ENCODE measurements around the gene RNF167.
A peak's percentile ranks its signal among the peaks of the same experiment; 100 is the strongest.
"Not testable (repeated sequence)": the region's sequence is repeated elsewhere in the genome, so short reads cannot be mapped to it uniquely, and the experiment has no call there.

The RNF167 gene

DNA sequence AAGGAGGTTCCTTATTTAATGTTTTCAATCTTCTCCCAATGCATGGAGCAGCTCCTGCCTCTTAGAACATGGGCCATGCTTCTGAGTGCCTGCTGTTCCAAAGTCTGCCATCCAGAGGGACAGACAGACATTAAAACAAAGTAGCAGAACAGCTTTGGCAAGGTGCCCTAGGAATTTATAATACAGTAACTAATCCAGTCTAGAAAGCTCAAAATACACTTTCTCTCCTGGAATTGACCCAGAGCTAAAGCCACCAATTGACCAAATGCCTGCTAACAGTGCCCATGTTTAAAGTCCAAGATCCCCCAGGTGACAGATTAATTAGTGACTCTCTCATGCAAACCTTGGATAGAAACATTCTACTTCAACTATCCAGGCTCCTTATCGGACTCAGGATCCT lies 26.1 kb upstream of the RNF167 start:
- Mint-ChIP-seq H3K27me3 (no peaks in the 10 kb centered on the region), H3K27ac (ENCODE audit: low read depth) (no peak overlapping the region), H3K4me1 (no peaks in the 10 kb centered on the region), H3K9me3 (no peaks in the 10 kb centered on the region), H3K36me3 (ENCODE audit: insufficient read depth) (no peaks in the 10 kb centered on the region), H3K4me3 (no peak overlapping the region)
- ATAC-seq (replicated peaks; ENCODE audit: extremely low read depth, poor library complexity, severe bottlenecking): no peak
- DNase-seq (ENCODE audit: low spot score in 2 of 2): no peak

DNA sequence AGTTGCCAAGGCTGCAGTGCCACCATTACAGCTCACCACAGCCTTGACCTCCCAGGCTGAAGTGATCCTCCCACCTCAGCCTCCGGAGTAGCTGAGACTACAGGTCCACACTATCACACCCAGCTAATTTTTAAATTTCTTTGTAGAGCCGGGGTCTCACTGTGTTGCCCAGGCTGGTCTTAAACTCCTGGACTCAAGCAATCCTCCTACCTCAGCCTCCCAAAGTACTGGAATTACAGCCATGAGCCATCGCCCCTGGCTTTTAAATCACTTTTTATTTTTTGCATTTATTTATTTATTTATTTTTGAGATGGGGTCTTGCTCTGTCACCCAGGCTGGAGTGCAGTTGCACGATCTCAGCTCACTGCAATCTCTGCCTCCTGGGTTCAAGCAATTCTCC lies 25.5 kb upstream of the RNF167 start:
- H3K36me3 Mint-ChIP-seq (ENCODE audit: insufficient read depth); H3K4me1 Mint-ChIP-seq; H3K27me3 Mint-ChIP-seq; H3K4me3 Mint-ChIP-seq; H3K27ac Mint-ChIP-seq (ENCODE audit: low read depth); H3K9me3 Mint-ChIP-seq; DNase-seq (ENCODE audit: low spot score in 2 of 2); ATAC-seq (replicated peaks; ENCODE audit: extremely low read depth, poor library complexity, severe bottlenecking): not testable (repeated sequence)

DNA sequence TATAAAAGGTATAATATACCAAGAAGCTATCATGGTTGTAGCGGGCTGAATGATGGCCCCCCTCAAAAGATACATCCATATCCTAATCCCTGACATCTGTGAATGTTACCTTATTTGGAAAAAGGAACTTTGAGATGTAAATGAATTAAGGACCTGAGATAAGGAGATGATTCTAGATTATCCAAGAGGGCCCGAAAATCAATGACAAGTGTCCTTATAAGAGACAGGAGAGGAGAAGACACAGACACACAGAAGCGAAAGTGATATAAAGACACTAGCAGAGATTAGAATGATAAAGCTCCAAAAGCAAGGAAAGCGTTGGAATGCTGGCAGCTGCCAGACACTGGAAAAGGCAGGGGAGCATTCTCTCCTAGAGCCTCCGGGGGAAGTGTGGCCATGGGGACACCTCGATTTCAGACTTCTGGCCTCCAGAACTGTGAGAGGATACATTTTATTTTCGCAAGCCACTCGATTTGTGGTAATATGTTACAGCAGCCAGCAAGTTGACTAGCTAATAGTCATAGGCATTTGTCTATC lies 20.5 kb upstream of the RNF167 start:
- Mint-ChIP-seq H3K36me3 (ENCODE audit: insufficient read depth) (no peaks in the 10 kb centered on the region), H3K9me3 (no peaks in the 10 kb centered on the region), H3K4me3 (no peak overlapping the region), H3K4me1 (no peaks in the 10 kb centered on the region), H3K27me3 (no peaks in the 10 kb centered on the region), H3K27ac (ENCODE audit: low read depth) (no peak overlapping the region)
- DNase-seq (ENCODE audit: low spot score in 2 of 2) (no peak), ATAC-seq (replicated peaks; ENCODE audit: extremely low read depth, poor library complexity, severe bottlenecking) (no peak)

GRCh38 chr17:4920351-4921048 lies 19.6 kb upstream of the RNF167 start:
- Mint-ChIP-seq H3K36me3 (ENCODE audit: insufficient read depth) (no peaks in the 10 kb centered on the region), H3K4me3 (no peak overlapping the region)
- ATAC-seq (replicated peaks; ENCODE audit: extremely low read depth, poor library complexity, severe bottlenecking): no peak

GRCh38 chr17:4921320-4921719 lies 18.7 kb upstream of the RNF167 start:
- Mint-ChIP-seq H3K9me3 (no peaks in the 10 kb centered on the region), H3K36me3 (ENCODE audit: insufficient read depth) (no peaks in the 10 kb centered on the region), H3K27me3 (no peaks in the 10 kb centered on the region), H3K4me1 (no peaks in the 10 kb centered on the region), H3K27ac (ENCODE audit: low read depth) (no peak overlapping the region), H3K4me3 (no peak overlapping the region)
- no peak for DNase-seq (ENCODE audit: low spot score in 2 of 2)
- ATAC-seq (replicated peaks; ENCODE audit: extremely low read depth, poor library complexity, severe bottlenecking): no peak

More at GRCh38 chr17:4920351-4921048, 19.6 kb upstream of the RNF167 start:
- no peaks in the 10 kb centered on the region for H3K27me3 Mint-ChIP-seq
- no peak overlapping the region for H3K27ac Mint-ChIP-seq (ENCODE audit: low read depth)
- H3K9me3 Mint-ChIP-seq: no peaks in the 10 kb centered on the region
- no peak for DNase-seq (ENCODE audit: low spot score in 2 of 2)
- H3K4me1 Mint-ChIP-seq: no peaks in the 10 kb centered on the region

GRCh38 chr17:4926577-4927335 lies 13.3 kb upstream of the RNF167 start:
- H3K4me3 Mint-ChIP-seq; H3K36me3 Mint-ChIP-seq (ENCODE audit: insufficient read depth); H3K4me1 Mint-ChIP-seq; H3K9me3 Mint-ChIP-seq; ATAC-seq (replicated peaks; ENCODE audit: extremely low read depth, poor library complexity, severe bottlenecking); H3K27ac Mint-ChIP-seq (ENCODE audit: low read depth); DNase-seq (ENCODE audit: low spot score in 2 of 2); H3K27me3 Mint-ChIP-seq: not testable (repeated sequence)

DNA sequence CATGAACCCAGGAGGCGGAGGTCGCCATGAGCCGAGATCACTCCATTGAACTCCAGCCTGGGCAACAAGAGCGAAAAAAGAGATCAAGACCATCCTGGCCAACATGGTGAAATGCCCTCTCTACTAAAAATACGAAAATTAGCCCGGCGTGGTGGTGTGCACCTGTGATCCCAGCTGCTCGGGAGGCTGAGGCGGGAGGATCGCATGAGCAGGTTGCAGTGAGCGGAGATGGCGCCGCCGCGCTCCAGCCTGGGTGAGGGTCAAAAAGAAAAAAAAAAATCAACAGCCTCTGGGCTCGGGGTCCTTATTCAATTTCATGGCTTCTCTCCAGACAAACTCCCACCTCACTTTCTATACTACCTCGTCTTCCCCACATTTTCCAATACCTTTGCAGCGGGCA lies 11.2 kb upstream of the RNF167 start:
- Mint-ChIP-seq H3K4me3 (no peak overlapping the region), H3K36me3 (ENCODE audit: insufficient read depth) (peaks cover 3% of the 10 kb centered on the region), H3K27ac (ENCODE audit: low read depth) (no peak overlapping the region), H3K4me1 (peaks cover 20% of the 10 kb centered on the region), H3K27me3 (no peaks in the 10 kb centered on the region), H3K9me3 (no peaks in the 10 kb centered on the region)
- DNase-seq (ENCODE audit: low spot score in 2 of 2) (no peak), ATAC-seq (replicated peaks; ENCODE audit: extremely low read depth, poor library complexity, severe bottlenecking) (no peak)

- Mint-ChIP-seq H3K4me3 (no peak within 1 kb of the TSS), H3K36me3 (ENCODE audit: insufficient read depth) (peaks cover 11% of the 10 kb centered on the region), H3K27me3 (no peaks in the 10 kb centered on the region), H3K27ac (ENCODE audit: low read depth) (peak within 1 kb of the TSS; percentile 89), H3K4me1 (peaks cover 39% of the 10 kb centered on the region), H3K9me3 (no peaks in the 10 kb centered on the region)
- DNase-seq (ENCODE audit: low spot score in 2 of 2) (no peak), ATAC-seq (replicated peaks; ENCODE audit: extremely low read depth, poor library complexity, severe bottlenecking) (no peak)
Measured at GRCh38 chr17:4931963-4932362, 8.1 kb upstream of the RNF167 start, which contains the start of gene GP1BA. TSS of gene GP1BA (plus strand) at chr17:4932277. CDS start at chr17:4932605, 328 bp downstream.

GRCh38 chr17:4932756-4933155 lies 7.3 kb upstream of the RNF167 start:
- no peaks in the 10 kb centered on the region for H3K27me3 Mint-ChIP-seq
- H3K4me3 Mint-ChIP-seq: no peak overlapping the region
- peaks cover 11% of the 10 kb centered on the region for H3K36me3 Mint-ChIP-seq (ENCODE audit: insufficient read depth)

DNA sequence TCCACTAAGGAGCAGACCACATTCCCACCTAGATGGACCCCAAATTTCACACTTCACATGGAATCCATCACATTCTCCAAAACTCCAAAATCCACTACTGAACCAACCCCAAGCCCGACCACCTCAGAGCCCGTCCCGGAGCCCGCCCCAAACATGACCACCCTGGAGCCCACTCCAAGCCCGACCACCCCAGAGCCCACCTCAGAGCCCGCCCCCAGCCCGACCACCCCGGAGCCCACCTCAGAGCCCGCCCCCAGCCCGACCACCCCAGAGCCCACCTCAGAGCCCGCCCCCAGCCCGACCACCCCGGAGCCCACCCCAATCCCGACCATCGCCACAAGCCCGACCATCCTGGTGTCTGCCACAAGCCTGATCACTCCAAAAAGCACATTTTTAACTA lies 6.4 kb upstream of the RNF167 start:
- H3K27ac Mint-ChIP-seq (ENCODE audit: low read depth): peak overlapping the region; percentile 89
- peaks cover 9% of the 10 kb centered on the region for H3K36me3 Mint-ChIP-seq (ENCODE audit: insufficient read depth)
- peaks cover 49% of the 10 kb centered on the region for H3K4me1 Mint-ChIP-seq
- H3K4me3 Mint-ChIP-seq: peak overlapping the region; percentile 51
- no peak for DNase-seq (ENCODE audit: low spot score in 2 of 2)
- H3K27me3 Mint-ChIP-seq: no peaks in the 10 kb centered on the region
- H3K9me3 Mint-ChIP-seq: no peaks in the 10 kb centered on the region
- ATAC-seq (replicated peaks; ENCODE audit: extremely low read depth, poor library complexity, severe bottlenecking): no peak

More at GRCh38 chr17:4932756-4933155, 7.3 kb upstream of the RNF167 start:
- DNase-seq (ENCODE audit: low spot score in 2 of 2) (no peak), ATAC-seq (replicated peaks; ENCODE audit: extremely low read depth, poor library complexity, severe bottlenecking) (no peak)
- Mint-ChIP-seq H3K9me3 (no peaks in the 10 kb centered on the region), H3K4me1 (peaks cover 44% of the 10 kb centered on the region), H3K27ac (ENCODE audit: low read depth) (no peak overlapping the region)

DNA sequence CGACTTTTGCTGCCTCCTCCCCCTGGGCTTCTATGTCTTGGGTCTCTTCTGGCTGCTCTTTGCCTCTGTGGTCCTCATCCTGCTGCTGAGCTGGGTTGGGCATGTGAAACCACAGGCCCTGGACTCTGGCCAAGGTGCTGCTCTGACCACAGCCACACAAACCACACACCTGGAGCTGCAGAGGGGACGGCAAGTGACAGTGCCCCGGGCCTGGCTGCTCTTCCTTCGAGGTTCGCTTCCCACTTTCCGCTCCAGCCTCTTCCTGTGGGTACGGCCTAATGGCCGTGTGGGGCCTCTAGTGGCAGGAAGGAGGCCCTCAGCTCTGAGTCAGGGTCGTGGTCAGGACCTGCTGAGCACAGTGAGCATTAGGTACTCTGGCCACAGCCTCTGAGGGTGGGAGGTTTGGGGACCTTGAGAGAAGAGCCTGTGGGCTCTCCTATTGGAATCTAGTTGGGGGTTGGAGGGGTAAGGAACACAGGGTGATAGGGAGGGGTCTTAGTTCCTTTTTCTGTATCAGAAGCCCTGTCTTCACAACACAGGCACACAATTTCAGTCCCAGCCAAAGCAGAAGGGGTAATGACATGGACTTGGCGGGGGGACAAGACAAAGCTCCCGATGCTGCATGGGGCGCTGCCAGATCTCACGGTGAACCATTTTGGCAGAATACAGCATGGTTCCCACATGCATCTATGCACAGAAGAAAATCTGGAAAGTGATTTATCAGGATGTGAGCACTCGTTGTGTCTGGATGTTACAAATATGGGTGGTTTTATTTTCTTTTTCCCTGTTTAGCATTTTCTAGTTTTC lies 5.7 kb upstream of the RNF167 start:
- Mint-ChIP-seq H3K4me1 (peaks cover 57% of the 10 kb centered on the region), H3K4me3 (peak overlapping the region; percentile 51), H3K9me3 (no peaks in the 10 kb centered on the region), H3K27me3 (no peaks in the 10 kb centered on the region), H3K27ac (ENCODE audit: low read depth) (peak overlapping the region; percentile 89), H3K36me3 (ENCODE audit: insufficient read depth) (peaks cover 13% of the 10 kb centered on the region)
- ATAC-seq (replicated peaks; ENCODE audit: extremely low read depth, poor library complexity, severe bottlenecking) (no peak), DNase-seq (ENCODE audit: low spot score in 2 of 2) (no peak)

GRCh38 chr17:4935650-4936049 lies 4.4 kb upstream of the RNF167 start:
- Mint-ChIP-seq H3K4me3 (no peak overlapping the region), H3K27me3 (no peaks in the 10 kb centered on the region), H3K9me3 (no peaks in the 10 kb centered on the region), H3K4me1 (peaks cover 58% of the 10 kb centered on the region), H3K27ac (ENCODE audit: low read depth) (no peak overlapping the region), H3K36me3 (ENCODE audit: insufficient read depth) (peaks cover 23% of the 10 kb centered on the region)
- DNase-seq (ENCODE audit: low spot score in 2 of 2) (no peak), ATAC-seq (replicated peaks; ENCODE audit: extremely low read depth, poor library complexity, severe bottlenecking) (no peak)
